ENCODE measurements around the gene SCP2. TPM values are rescaled to one million over a fixed set of nuclear protein-coding genes. Genes with fewer than 3 reads are reported as not detected.

The SCP2 gene
- total RNA-seq, 1 donor from 2014 or later: 89.8 TPM

GRCh38 chr1:53061859-53062707 is 135.0 kb downstream of the SCP2 start, which contains the start of gene PODN:
TSS of gene PODN (plus strand) at chr1:53062213. CDS start at chr1:53069856, 7,643 bp downstream.
- no peaks in the 10 kb centered on the region for H3K36me3 Mint-ChIP-seq (ENCODE audit: low read depth, unreplicated experiment)
- no peaks in the 10 kb centered on the region for H3K4me1 Mint-ChIP-seq (ENCODE audit: low read depth, unreplicated experiment)
- TF ChIP-seq CTCF (IDR thresholded peaks at IDR 0.05; ENCODE audit: insufficient read depth, low read depth, low read length) (no peak), EZH2 (IDR thresholded peaks at IDR 0.05; ENCODE audit: insufficient read depth, low read length) (peak; percentile 15)
- peaks cover 70% of the 10 kb centered on the region for H3K27me3 Mint-ChIP-seq (ENCODE audit: low read depth, unreplicated experiment)
- peak within 1 kb of the TSS; percentile 71 for H3K4me3 Mint-ChIP-seq (ENCODE audit: unreplicated experiment)
- Histone ChIP-seq H4K20me1 (ENCODE audit: insufficient read depth, low read length) (no peaks in the 10 kb centered on the region), H3K27me3 (ENCODE audit: insufficient read depth, low read length) (peaks cover 26% of the 10 kb centered on the region), H3K27ac (ENCODE audit: low read depth, low read length) (no peak within 1 kb of the TSS), H3K9me3 (ENCODE audit: insufficient read depth, low read depth, low read length) (no peaks in the 10 kb centered on the region), H3K4me2 (ENCODE audit: low read length) (peak within 1 kb of the TSS; percentile 89), H3K9ac (ENCODE audit: low read length) (peak within 1 kb of the TSS; percentile 55), H3K36me3 (ENCODE audit: insufficient read depth, low read length) (no peaks in the 10 kb centered on the region), H3K4me1 (ENCODE audit: insufficient read depth, low read length) (peaks cover 7% of the 10 kb centered on the region), H3K79me2 (ENCODE audit: insufficient read depth, low read length) (no peaks in the 10 kb centered on the region), H2AFZ (ENCODE audit: low read depth, low read length) (peak within 1 kb of the TSS; percentile 57), H3K4me3 (ENCODE audit: insufficient read depth, low read depth, low read length) (peak within 1 kb of the TSS; percentile 52)
- FAIRE-seq (no peak), DNase-seq (ENCODE audit: low read depth) (no peak)
- no peak within 1 kb of the TSS for H3K27ac Mint-ChIP-seq (ENCODE audit: unreplicated experiment)
- H3K9me3 Mint-ChIP-seq (ENCODE audit: unreplicated experiment): no peaks in the 10 kb centered on the region

GRCh38 chr1:53062708-53063591 is 135.9 kb downstream of the SCP2 start:
- Histone ChIP-seq H3K79me2 (ENCODE audit: insufficient read depth, low read length) (no peaks in the 10 kb centered on the region), H2AFZ (ENCODE audit: low read depth, low read length) (peak overlapping the region; percentile 57), H3K27ac (ENCODE audit: low read depth, low read length) (no peak overlapping the region), H3K4me2 (ENCODE audit: low read length) (peak overlapping the region; percentile 89), H3K9me3 (ENCODE audit: insufficient read depth, low read depth, low read length) (no peaks in the 10 kb centered on the region), H3K4me3 (ENCODE audit: insufficient read depth, low read depth, low read length) (peak overlapping the region; percentile 52), H3K4me1 (ENCODE audit: insufficient read depth, low read length) (peaks cover 7% of the 10 kb centered on the region), H3K9ac (ENCODE audit: low read length) (peak overlapping the region; percentile 55), H3K27me3 (ENCODE audit: insufficient read depth, low read length) (peaks cover 26% of the 10 kb centered on the region), H4K20me1 (ENCODE audit: insufficient read depth, low read length) (no peaks in the 10 kb centered on the region), H3K36me3 (ENCODE audit: insufficient read depth, low read length) (no peaks in the 10 kb centered on the region)
- H3K9me3 Mint-ChIP-seq (ENCODE audit: unreplicated experiment): no peaks in the 10 kb centered on the region
- H3K27ac Mint-ChIP-seq (ENCODE audit: unreplicated experiment): no peak overlapping the region
- FAIRE-seq (no peak), DNase-seq (ENCODE audit: low read depth) (no peak)
- H3K27me3 Mint-ChIP-seq (ENCODE audit: low read depth, unreplicated experiment): peaks cover 70% of the 10 kb centered on the region
- H3K4me3 Mint-ChIP-seq (ENCODE audit: unreplicated experiment): peak overlapping the region; percentile 71
- no peaks in the 10 kb centered on the region for H3K4me1 Mint-ChIP-seq (ENCODE audit: low read depth, unreplicated experiment)
- TF ChIP-seq EZH2 (IDR thresholded peaks at IDR 0.05; ENCODE audit: insufficient read depth, low read length) (peak; percentile 60), CTCF (IDR thresholded peaks at IDR 0.05; ENCODE audit: insufficient read depth, low read depth, low read length) (no peak)
- H3K36me3 Mint-ChIP-seq (ENCODE audit: low read depth, unreplicated experiment): no peaks in the 10 kb centered on the region

Measured in astrocyte (in vitro differentiated cells and primary cell).